Fibroblast of mammary gland (primary cell): Measurements from ENCODE around the gene SLC9A3.
A peak's percentile ranks its signal among the peaks of the same experiment; 100 is the strongest.

Experiments
- DNase-seq: peaks from one replicate; pipeline ENCODE4 v3.0.0-alpha.2; 2010; ENCODE audit warnings: low read depth
- H3K4me3 ChIP-seq: 2 replicates; pipeline ENCODE4 v1.5.1; 2011; ENCODE audit warnings: low read depth, mild to moderate bottlenecking, low read length, moderate library complexity; ENCODE audit not compliant: control insufficient read depth
- TF ChIP-seq, protein P1 (sequence below): conservative IDR thresholded peaks from 2 replicates; pipeline ENCODE4 v1.5.1; 2011; ENCODE audit warnings: low read depth, low read length, inconsistent platforms; ENCODE audit not compliant: control insufficient read depth, insufficient read depth

The SLC9A3 gene

DNA sequence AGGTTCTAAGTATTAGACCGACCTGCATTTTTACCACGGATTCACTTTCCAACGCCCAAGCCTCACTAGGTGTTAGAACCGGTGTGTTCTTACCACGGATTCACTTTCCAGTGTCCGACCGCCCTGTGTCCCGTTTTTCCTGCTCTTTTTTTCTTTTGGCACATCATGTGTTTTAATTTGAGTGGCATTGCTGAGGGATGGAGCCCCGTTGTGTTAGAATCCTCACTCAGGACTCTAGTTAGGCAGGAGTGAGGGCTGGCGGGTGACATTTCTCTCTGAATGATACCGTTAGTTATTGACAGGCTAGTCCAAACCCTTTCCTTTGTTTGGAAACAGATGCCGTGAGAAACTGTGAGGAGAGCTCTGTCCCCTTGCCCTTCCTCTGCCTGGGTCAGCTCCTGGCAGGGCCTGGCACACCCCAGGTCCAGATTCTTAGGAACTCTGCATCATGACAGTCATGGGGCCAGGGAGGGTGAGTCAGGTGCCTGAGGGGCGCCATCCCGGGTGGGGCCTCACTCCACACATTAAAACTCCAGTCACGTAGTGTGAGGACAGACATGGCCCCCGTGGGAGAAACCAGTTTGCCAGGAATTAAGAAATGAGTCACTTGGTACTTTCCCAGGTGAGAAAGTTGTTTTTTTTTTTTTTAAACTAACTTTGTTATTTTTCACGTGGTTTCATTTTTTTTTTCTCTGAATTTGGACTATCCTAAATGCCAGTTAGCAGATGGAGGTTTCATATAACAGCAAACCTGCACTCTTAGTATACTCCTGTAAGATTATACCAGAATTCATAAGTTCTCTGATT, 65.5 kb downstream of the SLC9A3 start:
- H3K4me3 ChIP-seq, result no peak overlapping the region
- TF ChIP-seq, protein P1, sequence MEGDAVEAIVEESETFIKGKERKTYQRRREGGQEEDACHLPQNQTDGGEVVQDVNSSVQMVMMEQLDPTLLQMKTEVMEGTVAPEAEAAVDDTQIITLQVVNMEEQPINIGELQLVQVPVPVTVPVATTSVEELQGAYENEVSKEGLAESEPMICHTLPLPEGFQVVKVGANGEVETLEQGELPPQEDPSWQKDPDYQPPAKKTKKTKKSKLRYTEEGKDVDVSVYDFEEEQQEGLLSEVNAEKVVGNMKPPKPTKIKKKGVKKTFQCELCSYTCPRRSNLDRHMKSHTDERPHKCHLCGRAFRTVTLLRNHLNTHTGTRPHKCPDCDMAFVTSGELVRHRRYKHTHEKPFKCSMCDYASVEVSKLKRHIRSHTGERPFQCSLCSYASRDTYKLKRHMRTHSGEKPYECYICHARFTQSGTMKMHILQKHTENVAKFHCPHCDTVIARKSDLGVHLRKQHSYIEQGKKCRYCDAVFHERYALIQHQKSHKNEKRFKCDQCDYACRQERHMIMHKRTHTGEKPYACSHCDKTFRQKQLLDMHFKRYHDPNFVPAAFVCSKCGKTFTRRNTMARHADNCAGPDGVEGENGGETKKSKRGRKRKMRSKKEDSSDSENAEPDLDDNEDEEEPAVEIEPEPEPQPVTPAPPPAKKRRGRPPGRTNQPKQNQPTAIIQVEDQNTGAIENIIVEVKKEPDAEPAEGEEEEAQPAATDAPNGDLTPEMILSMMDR, result no peak
- peak; percentile 64 for DNase-seq

DNA sequence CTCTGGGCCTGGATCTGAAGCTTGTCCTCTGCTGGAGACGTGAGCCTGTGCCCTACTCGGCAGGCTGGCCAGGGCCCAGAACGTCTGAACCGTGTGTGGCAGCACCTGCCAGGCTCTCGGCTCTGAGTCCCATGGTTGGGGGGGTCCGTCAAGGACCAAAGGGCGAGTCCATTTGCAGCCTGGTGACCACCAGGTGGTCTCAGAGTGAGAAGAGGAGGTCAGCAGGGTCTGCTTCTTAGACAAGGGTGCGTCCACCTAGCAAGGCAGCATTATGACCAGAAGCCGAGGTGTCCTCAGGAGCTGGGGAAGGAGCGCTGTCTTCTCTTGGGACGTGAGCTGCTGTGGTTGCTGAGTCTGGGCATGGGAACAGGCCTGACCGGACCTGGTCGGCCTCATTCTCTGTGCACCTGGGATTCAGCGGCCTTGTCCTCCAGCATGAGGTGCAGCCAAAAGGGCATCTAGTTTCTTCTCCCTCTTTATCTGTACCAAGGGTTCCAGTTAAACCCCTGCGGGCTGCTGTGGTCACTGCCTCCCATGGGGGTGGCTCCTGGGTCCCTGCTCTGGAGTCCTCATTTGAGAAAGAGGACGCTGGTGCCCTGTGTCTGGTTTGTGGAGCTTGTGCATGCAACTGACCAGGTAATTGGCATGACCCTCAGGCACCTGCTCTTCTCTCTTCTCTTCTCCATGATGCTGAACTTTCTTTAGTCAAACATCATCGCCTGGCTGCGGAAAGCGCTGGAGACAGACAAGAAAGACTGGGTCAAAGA, 66.9 kb downstream of the SLC9A3 start:
- H3K4me3 ChIP-seq, result no peak overlapping the region
- DNase-seq, result no peak
- TF ChIP-seq, protein P1, result no peak

DNA sequence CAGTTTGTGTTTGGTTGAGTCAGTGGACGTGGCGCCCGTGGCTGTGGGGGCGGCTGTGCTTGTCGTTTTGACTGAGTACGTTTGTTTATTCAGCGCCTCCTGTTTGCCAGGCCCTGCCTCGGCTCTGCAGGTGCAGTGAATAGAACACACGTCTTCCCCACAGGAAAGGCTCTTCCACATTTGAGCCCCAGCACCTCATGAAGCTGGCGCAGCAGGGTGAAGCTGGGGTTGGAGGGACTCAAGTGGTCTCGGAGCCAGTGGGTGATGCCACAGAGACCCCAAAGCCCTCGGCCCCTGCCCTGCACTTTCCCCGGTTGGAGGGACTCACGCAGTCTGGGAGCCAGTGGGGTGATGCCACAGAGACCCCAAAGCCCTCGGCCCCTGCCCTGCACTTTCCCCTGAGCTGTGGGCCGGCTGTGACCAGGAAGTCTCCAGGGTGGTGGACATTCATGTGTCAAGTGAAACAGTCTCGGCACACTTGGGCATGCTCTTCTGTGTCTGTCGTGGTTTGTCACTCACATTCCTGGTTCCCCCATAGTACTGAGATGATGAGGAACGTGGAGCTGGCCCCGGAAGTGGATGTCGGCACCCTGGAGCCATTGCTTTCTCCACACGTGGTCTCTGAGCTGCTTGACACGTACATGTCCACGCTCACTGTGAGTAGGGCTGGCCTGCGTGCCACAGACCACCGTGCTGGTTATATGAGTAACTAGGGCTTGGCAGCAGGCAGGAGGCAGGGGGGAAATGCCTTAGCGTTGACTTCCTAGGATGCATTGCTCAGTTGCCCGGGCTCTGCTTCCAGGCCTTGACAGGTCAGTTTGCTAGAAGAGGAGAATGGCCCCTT, 67.7 kb downstream of the SLC9A3 start:
- DNase-seq, result no peak
- TF ChIP-seq, protein P1, result no peak

DNA sequence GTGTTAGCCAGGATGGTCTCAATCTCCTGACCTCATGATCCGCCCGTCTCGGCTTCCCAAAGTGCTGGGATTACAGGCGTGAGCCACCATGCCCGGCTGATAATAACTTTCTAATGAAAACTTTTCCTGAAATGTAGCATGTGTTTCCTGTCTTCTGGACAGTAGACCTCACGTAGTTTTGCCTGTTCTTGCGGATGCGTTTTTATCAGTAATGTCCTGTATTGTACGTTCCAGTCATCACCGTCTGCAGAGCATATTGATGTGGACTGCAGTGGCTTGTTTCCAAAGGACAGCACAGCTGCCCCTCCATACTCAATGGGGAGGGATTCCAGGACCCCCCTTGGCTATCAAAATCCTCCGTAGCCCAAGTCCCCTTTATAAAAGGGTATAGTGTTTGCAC, 68.4 kb downstream of the SLC9A3 start:
- H3K4me3 ChIP-seq, result no peak overlapping the region
- no peak for DNase-seq
- TF ChIP-seq, protein P1, result no peak

More for the DNA sequence above, 67.7 kb downstream of the SLC9A3 start:
- H3K4me3 ChIP-seq, result no peak overlapping the region

DNA sequence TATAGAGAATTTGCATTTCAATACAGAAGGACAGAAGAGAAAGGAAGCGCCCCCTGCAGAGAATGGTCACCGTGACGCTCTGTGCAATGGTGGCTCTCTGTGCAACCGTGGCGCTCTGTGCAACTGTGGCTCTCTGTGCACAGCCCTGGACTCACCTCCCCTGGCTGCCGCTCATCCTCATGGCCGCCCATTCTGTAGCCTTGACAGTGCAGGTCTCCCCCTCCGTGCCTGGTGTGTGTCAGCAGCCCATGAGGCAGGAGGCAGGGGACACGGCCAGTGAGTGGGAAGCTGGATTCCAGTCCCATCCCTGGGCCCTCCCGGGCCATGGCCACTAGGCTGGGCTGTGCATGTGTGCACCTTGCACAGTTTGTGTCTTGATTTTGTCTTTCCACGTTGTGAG, 69.3 kb downstream of the SLC9A3 start:
- TF ChIP-seq, protein P1, result no peak
- H3K4me3 ChIP-seq, result no peak overlapping the region
- DNase-seq, result no peak

DNA sequence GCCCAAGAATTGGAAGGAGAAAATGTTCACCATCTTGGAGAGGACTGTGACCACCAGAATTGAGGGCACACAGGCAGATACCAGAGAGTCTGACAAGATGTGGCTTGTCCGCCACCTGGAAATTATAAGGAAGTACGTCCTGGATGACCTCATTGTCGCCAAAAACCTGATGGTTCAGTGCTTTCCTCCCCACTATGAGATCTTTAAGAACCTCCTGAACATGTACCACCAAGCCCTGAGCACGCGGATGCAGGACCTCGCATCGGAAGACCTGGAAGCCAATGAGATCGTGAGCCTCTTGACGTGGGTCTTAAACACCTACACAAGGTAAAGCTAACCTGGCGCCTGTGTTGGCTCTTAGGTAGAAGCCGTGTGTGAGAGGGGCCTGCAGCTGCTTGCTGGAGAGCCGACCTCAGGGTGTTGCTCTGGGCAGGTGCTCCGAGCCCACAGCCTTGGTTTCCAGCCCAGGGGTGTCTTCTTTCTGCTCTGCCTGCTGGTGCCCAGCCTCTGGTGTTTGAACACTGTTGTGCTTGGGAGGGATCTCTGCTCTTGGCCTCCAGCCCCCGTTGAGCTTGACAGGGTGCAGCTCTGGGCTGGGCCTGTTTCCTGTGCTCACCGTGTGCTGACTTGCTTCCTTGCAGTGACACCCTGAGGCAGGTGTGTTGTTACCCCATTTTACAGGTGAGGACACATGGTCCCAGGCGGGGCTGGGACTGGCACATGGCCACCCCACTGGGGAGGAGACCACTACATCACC, 70.3 kb downstream of the SLC9A3 start:
- DNase-seq, result no peak
- H3K4me3 ChIP-seq, result no peak overlapping the region
- TF ChIP-seq, protein P1, result no peak
